Raji (cell line): ENCODE measurements around the gene ATG2B.

ENCODE experiments used
- POLR2A ChIP-seq: IDR thresholded peaks from 2 replicates; pipeline ENCODE4 v1.6.1; 2011; ENCODE audit warnings: low read depth, low read length, control low read depth; ENCODE audit not compliant: insufficient read depth

ATG2B gene

GRCh38 chr14:96303981-96304380 is 59.2 kb downstream of the ATG2B start:
- no peak for TF ChIP-seq POLR2A

- no peak for TF ChIP-seq POLR2A
These were observed 63.7 kb downstream of the ATG2B start for GRCh38 chr14:96299441-96299840.

GRCh38 chr14:96297997-96298515 is 65.1 kb downstream of the ATG2B start:
- TF ChIP-seq POLR2A: no peak

GRCh38 chr14:96297000-96297399 is 66.1 kb downstream of the ATG2B start:
- no peak for TF ChIP-seq POLR2A

- no peak for TF ChIP-seq POLR2A
These were observed 68.9 kb downstream of the ATG2B start for GRCh38 chr14:96294246-96294645.

GRCh38 chr14:96287856-96288255 is 75.3 kb downstream of the ATG2B start:
- no peak for TF ChIP-seq POLR2A

- TF ChIP-seq POLR2A: no peak
These were observed 76.9 kb downstream of the ATG2B start for GRCh38 chr14:96286251-96286650.

- no peak for TF ChIP-seq POLR2A
These were observed 77.5 kb downstream of the ATG2B start for GRCh38 chr14:96285667-96286066.

GRCh38 chr14:96284430-96284829 is 78.7 kb downstream of the ATG2B start:
- no peak for TF ChIP-seq POLR2A

GRCh38 chr14:96284008-96284407 is 79.1 kb downstream of the ATG2B start:
- TF ChIP-seq POLR2A: no peak

GRCh38 chr14:96281486-96281885 is 81.7 kb downstream of the ATG2B start:
- no peak for TF ChIP-seq POLR2A

- no peak for TF ChIP-seq POLR2A
These were observed 83.0 kb downstream of the ATG2B start for GRCh38 chr14:96280104-96280503.

GRCh38 chr14:96279564-96279963 is 83.6 kb downstream of the ATG2B start:
- TF ChIP-seq POLR2A: no peak

GRCh38 chr14:96277890-96278289 is 85.3 kb downstream of the ATG2B start:
- no peak for TF ChIP-seq POLR2A

- TF ChIP-seq POLR2A: no peak
These were observed 87.7 kb downstream of the ATG2B start for GRCh38 chr14:96275177-96276112.

- no peak for TF ChIP-seq POLR2A
These were observed 88.6 kb downstream of the ATG2B start for GRCh38 chr14:96274543-96274942.
